Right cardiac atrium (tissue), 5 donors: ENCODE measurements around the gene ENAH. TPM values are rescaled to one million over a fixed set of nuclear protein-coding genes. Genes with fewer than 3 reads are reported as not detected.
A peak's percentile ranks its signal among the peaks of the same experiment; 100 is the strongest.

Source experiments
- ATAC-seq, 2 donors: fragments of 200-7000 bp; cut with Tn5 transposase; one replicate each; pipeline versions ENCODE4 v1.8.0 to v1.9.1; 2020; ENCODE audit warnings: moderate library complexity in 2 of 2, mild to moderate bottlenecking in 1 of 2
- DNase-seq, 3 donors: peaks; one replicate each; pipeline ENCODE4 v3.0.0-alpha.2; 2020
- H3K27ac ChIP-seq: one replicate; pipeline ENCODE4 v1.5.1; 2013; ENCODE audit warnings: mild to moderate bottlenecking, low read length, control low read depth, moderate library complexity
- H3K27me3 ChIP-seq: one replicate; pipeline ENCODE4 v1.6.1; 2013; ENCODE audit not compliant: control insufficient read depth, insufficient read depth
- H3K4me1 ChIP-seq: one replicate; pipeline ENCODE4 v1.6.1; 2013; ENCODE audit warnings: low read length; ENCODE audit not compliant: control insufficient read depth, insufficient read depth
- H3K4me3 ChIP-seq: one replicate; pipeline ENCODE4 v1.5.1; 2013; ENCODE audit warnings: low read length, control low read depth
- H3K9me3 ChIP-seq: one replicate; pipeline ENCODE4 v1.6.1; 2013; ENCODE audit warnings: low read length; ENCODE audit not compliant: control insufficient read depth
- WGBS: extraction: QIAGEN DNeasy Blood & Tissue Kit; methylation state at CpG from one replicate; pipeline ENCODE4 v1.1.7; 2013; 5-methylcytosine and 5-hydroxymethylcytosine counted together
- intact Hi-C, 4 donors: fragments of 100-400 bp; cut with DNase I; formaldehyde crosslinking; loops; one replicate each; pipeline versions ENCODE4 v1.11.0 to v1.14.0; 2022 to 2023
- polyA plus RNA-seq: library from polyadenylated mRNA; stranded (reverse); fragments of 200-250 nt; gene quantifications from one replicate; pipeline ENCODE4 v1.2.3, GENCODE V29; 2013
- total RNA-seq, 4 donors: library from RNA; stranded (reverse); fragmentation: NEBNext Ultra II Directional; extraction: Animal tissue kit (Norgen Biotek cat#: 25700); gene quantifications; one replicate each; pipeline ENCODE4 v1.2.1, GENCODE V29; 2021
- donor health status: healthy with polysubstance abuse.
- donor health status: DM: no; HTN: yes; CAD: no.
- donor health status: DM: no; HTN: no; CAD: no.
- donor health status: DM: no; HTN: yes; CAD: no; lungs with severe emphysema.
- donor health status: DM: yes; HTN: yes; CAD: no.

Gene ENAH
- total and polyA plus RNA-seq, 5 donors, result 29.8 to 132 (median 108) TPM

DNA sequence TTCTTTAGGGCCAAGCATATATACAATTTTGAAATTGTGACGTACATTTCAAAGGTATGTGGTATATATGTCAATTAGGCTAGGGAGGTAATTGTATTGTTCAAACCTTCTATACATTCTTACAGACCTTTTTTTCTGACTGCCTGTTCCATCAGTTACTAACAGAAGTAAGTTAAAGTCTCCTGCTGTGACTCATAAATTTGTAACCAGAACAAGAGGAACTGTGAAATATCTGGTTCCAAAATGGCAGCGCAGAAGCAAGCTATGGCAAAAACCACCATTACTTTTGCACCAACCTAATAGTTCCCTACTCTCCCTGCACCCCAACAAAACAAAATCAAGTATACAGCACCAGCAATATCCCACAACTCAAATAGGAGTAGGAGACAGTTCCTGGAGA is 93.6 kb downstream of the ENAH start:
- WGBS, result 96% methylated on average over 2 of the region's 2 CpGs
- Histone ChIP-seq H3K4me3 (no peak overlapping the region), H3K27ac (no peak overlapping the region), H3K27me3 (no peaks in the 10 kb centered on the region), H3K9me3 (no peaks in the 10 kb centered on the region), H3K4me1 (no peaks in the 10 kb centered on the region)
- intact Hi-C loops, result loop anchor here in 3 of 4 donors (10.0 kb wide), 2 partner anchors 95 to 205 kb away; partner anchors contain the start of gene ENAH (in 1 of the 3)
- ATAC-seq (no peak), DNase-seq (no peak)

DNA sequence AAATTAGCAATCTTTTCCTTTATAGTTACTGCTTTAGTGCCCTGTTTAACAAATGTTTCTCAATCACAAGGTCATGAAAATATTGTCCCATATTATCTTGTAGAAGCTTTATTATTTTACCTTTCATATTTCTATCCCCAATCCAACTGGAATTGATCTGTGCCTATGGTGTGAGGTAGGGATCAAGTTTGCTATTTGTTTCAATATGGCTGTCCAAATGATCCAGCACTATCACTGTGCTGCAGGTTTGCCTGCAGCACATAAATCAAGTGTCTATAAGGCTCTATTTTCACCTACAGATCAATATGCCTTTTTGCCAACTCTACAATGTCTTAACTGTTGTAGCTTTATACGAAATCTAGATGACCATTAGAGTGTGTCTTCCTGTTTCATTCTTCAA is 96.2 kb downstream of the ENAH start:
- no peak overlapping the region for H3K27ac ChIP-seq
- no peaks in the 10 kb centered on the region for H3K9me3 ChIP-seq
- H3K4me1 ChIP-seq, result no peaks in the 10 kb centered on the region
- DNase-seq, result no peak
- intact Hi-C loops, result loop anchor here in 3 of 4 donors (10.0 kb wide), 2 partner anchors 98 to 208 kb away; partner anchors contain the start of gene ENAH (in 1 of the 3)
- no peak for ATAC-seq
- 92% methylated on average over 1 of the region's 1 CpG for WGBS
- H3K27me3 ChIP-seq, result no peaks in the 10 kb centered on the region
- H3K4me3 ChIP-seq, result no peak overlapping the region

DNA sequence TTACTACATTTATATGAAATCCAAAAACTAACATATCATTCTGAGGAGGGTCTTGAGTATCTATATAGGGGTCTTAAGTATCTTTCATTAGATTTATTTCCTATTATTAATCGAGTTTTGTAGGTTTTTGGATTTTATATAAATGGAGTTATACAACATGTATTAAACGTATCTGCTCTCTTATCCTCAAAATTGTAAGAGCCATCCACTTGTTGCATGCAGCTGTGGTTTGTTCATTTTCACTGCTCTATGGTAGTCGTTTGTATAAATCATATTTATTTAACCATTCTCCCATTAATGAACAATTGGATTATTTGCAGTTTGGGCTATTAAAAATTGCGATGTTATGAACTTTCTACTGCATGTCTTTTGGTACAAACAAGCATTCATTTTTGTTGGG is 97.1 kb downstream of the ENAH start:
- no peak overlapping the region for H3K27ac ChIP-seq
- H3K27me3 ChIP-seq, result no peaks in the 10 kb centered on the region
- H3K4me1 ChIP-seq, result no peaks in the 10 kb centered on the region
- no peak for DNase-seq
- H3K9me3 ChIP-seq, result no peaks in the 10 kb centered on the region
- H3K4me3 ChIP-seq, result no peak overlapping the region
- intact Hi-C loops, result loop anchor here in 3 of 4 donors (10.0 kb wide), 2 partner anchors 99 to 209 kb away; partner anchors contain the start of gene ENAH (in 1 of the 3)
- ATAC-seq, result no peak
- WGBS, result 90% methylated on average over 4 of the region's 4 CpGs

DNA sequence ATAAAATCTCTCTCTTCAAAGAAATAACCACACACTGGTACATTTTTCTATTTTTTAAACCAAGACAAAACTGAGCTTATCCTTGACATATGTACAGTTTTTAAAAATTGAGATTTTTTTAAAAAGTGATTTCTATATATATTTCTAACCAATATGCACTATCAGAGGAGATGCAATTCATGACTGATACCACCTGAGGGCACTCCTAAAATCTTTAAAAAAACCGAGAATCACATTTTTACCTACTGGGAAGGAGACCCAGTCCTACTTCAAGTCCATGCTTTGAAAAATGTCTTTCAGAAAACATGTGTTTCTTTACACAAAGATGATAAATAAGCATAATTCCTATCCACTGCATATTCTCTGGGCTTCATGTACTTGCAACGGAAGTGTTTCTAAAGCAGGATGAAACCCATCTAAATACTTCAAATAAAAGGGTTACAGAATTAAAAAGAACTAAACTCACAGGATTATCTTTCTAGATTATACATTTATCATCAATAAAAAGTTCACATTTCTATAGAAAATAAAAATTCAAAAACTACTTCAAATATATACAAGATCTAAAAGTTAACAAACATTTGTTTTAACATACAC is 98.6 kb downstream of the ENAH start:
- intact Hi-C loops, result loop anchor here in 3 of 4 donors (10.0 kb wide), 2 partner anchors 100 to 210 kb away; partner anchors contain the start of gene ENAH (in 1 of the 3)
- DNase-seq, result no peak
- 48% methylated on average over 2 of the region's 2 CpGs for WGBS
- no peak overlapping the region for H3K27ac ChIP-seq
- H3K4me1 ChIP-seq, result no peaks in the 10 kb centered on the region
- ATAC-seq, result no peak
- H3K27me3 ChIP-seq, result no peaks in the 10 kb centered on the region
- H3K9me3 ChIP-seq, result no peaks in the 10 kb centered on the region
- H3K4me3 ChIP-seq, result no peak overlapping the region

DNA sequence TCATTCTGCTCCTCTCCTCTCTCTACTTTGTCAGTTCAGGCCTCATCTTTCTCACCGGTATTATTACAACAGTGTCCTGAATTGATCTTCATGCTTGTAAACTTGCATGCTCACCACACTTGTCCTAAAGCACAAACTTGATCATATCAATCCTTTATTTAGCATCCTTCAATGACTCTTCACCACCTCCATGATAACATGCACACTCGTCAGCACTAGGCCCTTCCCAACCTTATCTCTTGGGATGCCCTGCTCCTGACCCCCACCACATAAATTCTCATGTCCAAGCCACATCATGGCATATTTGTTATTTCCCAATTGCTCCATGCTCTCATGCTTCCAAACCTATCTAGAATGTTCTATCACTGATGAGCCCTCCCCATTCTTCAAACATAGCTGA is 103.1 kb downstream of the ENAH start:
- intact Hi-C loops, result loop anchor here in 3 of 4 donors (10.0 kb wide), 3 partner anchors 105 to 225 kb away; partner anchors contain the start of genes ENAH (in 1 of the 3) and SRP9 (in 1 of the 3)
- peak overlapping the region; percentile 13 for H3K27ac ChIP-seq
- 57% methylated on average over 2 of the region's 2 CpGs for WGBS
- H3K4me3 ChIP-seq, result no peak overlapping the region
- H3K27me3 ChIP-seq, result no peaks in the 10 kb centered on the region
- no peaks in the 10 kb centered on the region for H3K9me3 ChIP-seq
- no peak for DNase-seq
- no peaks in the 10 kb centered on the region for H3K4me1 ChIP-seq
- peak; percentile 48 to 54 for ATAC-seq

DNA sequence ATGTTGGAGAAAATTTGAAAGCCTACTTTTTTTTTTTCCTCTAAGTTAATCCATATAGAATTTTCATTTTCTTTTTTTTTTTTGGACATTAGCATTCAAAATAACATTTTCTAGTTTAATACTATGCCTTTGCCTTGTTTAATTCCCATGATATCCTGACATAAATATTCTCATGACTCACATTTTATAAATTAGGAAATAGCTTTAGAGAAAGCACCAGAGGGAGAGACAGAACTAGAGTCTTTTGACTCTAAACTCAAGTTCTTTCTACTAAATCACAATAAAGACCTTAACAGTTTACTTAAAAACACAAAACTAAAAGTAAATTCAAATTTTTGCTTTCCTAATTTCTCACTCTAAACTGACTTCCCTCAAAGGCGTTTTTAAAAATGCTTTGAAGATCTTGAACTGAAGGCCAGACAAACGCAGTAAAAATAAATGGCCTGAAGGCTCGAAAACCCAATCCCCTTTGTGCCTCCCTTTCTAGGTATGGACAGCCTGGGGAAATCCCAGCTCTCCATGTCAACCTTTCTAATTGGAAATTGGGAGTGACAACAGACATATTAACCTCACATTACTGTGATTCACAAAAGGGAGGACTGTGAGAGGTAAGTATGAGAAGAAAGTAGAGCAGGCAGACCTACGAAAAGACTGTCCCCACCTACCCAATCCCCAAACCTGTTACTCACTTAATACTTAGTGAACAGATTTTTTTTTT is 104.6 kb downstream of the ENAH start:
- Histone ChIP-seq H3K27ac (no peak overlapping the region), H3K9me3 (no peaks in the 10 kb centered on the region), H3K4me3 (no peak overlapping the region), H3K4me1 (peaks cover 2% of the 10 kb centered on the region), H3K27me3 (no peaks in the 10 kb centered on the region)
- no peak for DNase-seq
- WGBS, result 89% methylated on average over 4 of the region's 4 CpGs
- no peak for ATAC-seq
- intact Hi-C loops, result loop anchor here in 1 of 4 donors (10.0 kb wide), 1 partner anchor 227 kb away; the partner anchor contains the start of gene SRP9

DNA sequence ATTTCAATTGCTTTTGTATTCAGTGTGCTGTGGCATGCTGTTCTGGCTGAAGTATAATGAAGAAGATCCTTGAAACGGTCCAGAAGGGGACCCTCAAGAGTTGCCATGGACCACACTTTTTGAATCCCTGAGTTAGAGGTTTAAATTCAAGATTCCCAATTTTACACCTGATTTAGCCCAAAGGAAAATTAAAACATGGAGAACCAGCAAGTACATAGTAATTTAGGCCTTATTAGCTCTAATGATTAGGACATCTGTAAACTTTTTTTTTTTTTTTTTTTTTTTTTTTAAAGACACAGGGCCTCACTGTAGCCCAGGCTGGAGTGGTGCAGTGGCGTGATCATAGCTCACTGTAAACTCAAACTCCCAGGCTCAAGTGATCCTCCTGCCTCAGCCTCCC is 107.3 kb downstream of the ENAH start:
- intact Hi-C loops, result loop anchor here in 1 of 4 donors (10.0 kb wide), 1 partner anchor 229 kb away; the partner anchor contains the start of gene SRP9
- ATAC-seq, result no peak
- 71% methylated on average over 2 of the region's 2 CpGs for WGBS

DNA sequence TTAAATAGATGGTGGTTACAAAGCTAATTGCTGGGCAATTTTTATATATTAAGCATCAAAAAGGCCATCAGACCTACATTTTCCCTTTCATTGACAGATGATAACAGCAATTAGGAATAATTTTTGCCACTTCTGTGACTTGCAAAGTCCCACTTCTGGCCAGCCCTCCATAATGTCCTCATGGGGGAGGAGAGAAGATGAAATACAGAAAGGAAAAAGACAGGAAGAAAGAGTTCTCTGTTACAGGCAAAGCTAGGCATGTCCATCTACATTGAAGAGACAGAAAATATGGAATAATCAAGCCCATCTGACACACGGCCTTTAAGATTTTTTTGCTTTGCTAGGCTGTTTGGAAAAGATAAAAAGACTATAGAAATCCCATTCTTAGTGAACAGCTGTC is 108.0 kb downstream of the ENAH start:
- no peaks in the 10 kb centered on the region for H3K9me3 ChIP-seq
- no peak overlapping the region for H3K27ac ChIP-seq
- H3K27me3 ChIP-seq, result no peaks in the 10 kb centered on the region
- DNase-seq (no peak), ATAC-seq (no peak)
- 62% methylated on average over 1 of the region's 1 CpG for WGBS
- intact Hi-C loops, result loop anchor here in 1 of 4 donors (10.0 kb wide), 1 partner anchor 230 kb away; the partner anchor contains the start of gene SRP9
- H3K4me1 ChIP-seq, result peaks cover 6% of the 10 kb centered on the region
- H3K4me3 ChIP-seq, result no peak overlapping the region

More for the DNA sequence above, 107.3 kb downstream of the ENAH start:
- H3K4me3 ChIP-seq, result no peak overlapping the region
- no peak for DNase-seq
- H3K9me3 ChIP-seq, result no peaks in the 10 kb centered on the region
- no peaks in the 10 kb centered on the region for H3K27me3 ChIP-seq
- H3K4me1 ChIP-seq, result peaks cover 6% of the 10 kb centered on the region
- H3K27ac ChIP-seq, result no peak overlapping the region

DNA sequence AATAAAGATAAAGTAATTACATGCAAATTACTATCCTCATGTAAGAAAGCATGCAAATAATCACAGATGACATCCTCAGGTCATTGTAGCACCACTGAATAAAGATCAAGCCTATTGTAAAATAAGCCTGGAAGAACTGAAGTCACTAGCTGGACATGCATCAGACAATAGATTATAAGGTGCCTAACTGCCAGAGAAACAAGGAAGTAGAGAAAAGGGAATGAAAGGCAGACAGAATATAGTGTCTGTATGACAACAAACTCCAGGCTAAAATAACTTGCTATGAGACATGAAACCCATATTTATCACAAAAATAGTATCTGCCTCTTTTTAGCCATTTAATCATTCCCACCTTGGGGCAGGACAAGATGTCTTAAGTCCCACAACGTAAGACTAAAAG is 108.7 kb downstream of the ENAH start:
- Histone ChIP-seq H3K27me3 (no peaks in the 10 kb centered on the region), H3K4me1 (peaks cover 8% of the 10 kb centered on the region), H3K9me3 (no peaks in the 10 kb centered on the region), H3K4me3 (no peak overlapping the region), H3K27ac (no peak overlapping the region)
- WGBS, result 71% methylated on average over 1 of the region's 1 CpG
- no peak for ATAC-seq
- no peak for DNase-seq
- intact Hi-C loops, result loop anchor here in 1 of 4 donors (10.0 kb wide), 1 partner anchor 231 kb away; the partner anchor contains the start of gene SRP9

DNA sequence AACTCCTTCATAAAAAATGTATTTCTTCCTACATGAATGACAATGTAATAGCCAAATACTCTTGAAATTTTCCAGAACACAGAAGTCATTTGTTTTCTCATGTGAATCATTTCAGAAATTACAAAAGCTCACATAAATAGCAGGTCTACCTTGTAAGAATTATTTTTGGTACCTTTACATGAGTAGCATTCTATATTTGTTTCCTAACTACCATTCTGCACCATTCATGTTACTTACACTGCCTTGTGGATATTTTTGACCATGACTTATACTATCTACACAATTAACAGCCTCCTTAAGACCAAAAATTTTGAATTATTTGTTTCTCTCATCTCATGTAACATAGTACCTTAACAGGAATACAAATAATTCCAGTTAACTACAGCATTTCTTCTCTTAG is 109.6 kb downstream of the ENAH start:
- H3K4me1 ChIP-seq, result peaks cover 8% of the 10 kb centered on the region
- no peaks in the 10 kb centered on the region for H3K9me3 ChIP-seq
- H3K27me3 ChIP-seq, result no peaks in the 10 kb centered on the region
- H3K27ac ChIP-seq, result no peak overlapping the region
- ATAC-seq (no peak), DNase-seq (no peak)
- intact Hi-C loops, result loop anchor here in 1 of 4 donors (10.0 kb wide), 1 partner anchor 231 kb away; the partner anchor contains the start of gene SRP9
- no peak overlapping the region for H3K4me3 ChIP-seq

DNA sequence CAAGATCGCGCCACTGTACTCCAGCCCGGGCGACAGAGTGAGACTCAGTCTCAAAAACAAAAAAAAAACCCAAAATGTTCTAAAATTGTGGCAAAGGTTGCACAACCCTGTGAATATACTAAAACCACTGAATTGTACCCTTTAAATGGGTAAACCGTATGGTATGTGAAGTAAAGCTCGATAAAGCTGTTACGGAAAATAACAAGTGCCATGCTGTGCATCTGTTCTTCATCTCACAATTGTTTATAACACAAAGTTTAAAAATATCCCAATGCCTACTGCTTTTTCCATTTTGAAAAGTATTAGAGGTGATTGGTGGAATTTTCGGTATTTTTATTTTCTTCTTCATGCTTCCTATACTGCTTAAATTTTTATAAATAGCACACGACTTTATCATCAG is 111.5 kb downstream of the ENAH start:
- Histone ChIP-seq H3K4me3 (no peak overlapping the region), H3K27ac (no peak overlapping the region), H3K4me1 (peaks cover 8% of the 10 kb centered on the region), H3K27me3 (no peaks in the 10 kb centered on the region), H3K9me3 (no peaks in the 10 kb centered on the region)
- intact Hi-C loops, result loop anchor here in 1 of 4 donors (10.0 kb wide), 1 partner anchor 233 kb away; the partner anchor contains the start of gene SRP9
- no peak for DNase-seq
- no peak for ATAC-seq
- WGBS, result 90% methylated on average over 9 of the region's 9 CpGs
